Ectodermal cell (in vitro differentiated cells): Measurements from ENCODE around the gene SEC22A.

ENCODE experiments used
- H3K27ac ChIP-seq: 2 replicates; pipeline ENCODE4 v1.7.0; 2013; ENCODE audit warnings: mild to moderate bottlenecking, low read depth, low read length; ENCODE audit not compliant: insufficient read depth, poor library complexity, severe bottlenecking
- H3K27me3 ChIP-seq: 2 replicates; pipeline ENCODE4 v1.7.0; 2013; ENCODE audit warnings: mild to moderate bottlenecking, low read length; ENCODE audit not compliant: insufficient read depth, control insufficient read depth, poor library complexity, severe bottlenecking
- H3K36me3 ChIP-seq: one replicate; pipeline ENCODE4 v1.7.0; 2013; ENCODE audit warnings: low read length; ENCODE audit not compliant: control insufficient read depth, insufficient read depth
- H3K4me1 ChIP-seq: one replicate; pipeline ENCODE4 v1.7.0; 2013; ENCODE audit warnings: low read length; ENCODE audit not compliant: control insufficient read depth, insufficient read depth
- H3K4me3 ChIP-seq: 2 replicates; pipeline ENCODE4 v1.7.0; 2013; ENCODE audit warnings: low read depth, low read length, control low read depth; ENCODE audit not compliant: insufficient read depth
- H3K9me3 ChIP-seq: 2 replicates; pipeline ENCODE4 v1.7.0; 2013; ENCODE audit warnings: mild to moderate bottlenecking, low read length, moderate library complexity; ENCODE audit not compliant: control insufficient read depth
- WGBS, 2 experiments: methylation state at CpG; one replicate each; pipeline ENCODE4 v1.1.7; 2013; ENCODE audit warnings: missing lambda C conversion rate in 2 of 2; 5-methylcytosine and 5-hydroxymethylcytosine counted together

The SEC22A gene

DNA sequence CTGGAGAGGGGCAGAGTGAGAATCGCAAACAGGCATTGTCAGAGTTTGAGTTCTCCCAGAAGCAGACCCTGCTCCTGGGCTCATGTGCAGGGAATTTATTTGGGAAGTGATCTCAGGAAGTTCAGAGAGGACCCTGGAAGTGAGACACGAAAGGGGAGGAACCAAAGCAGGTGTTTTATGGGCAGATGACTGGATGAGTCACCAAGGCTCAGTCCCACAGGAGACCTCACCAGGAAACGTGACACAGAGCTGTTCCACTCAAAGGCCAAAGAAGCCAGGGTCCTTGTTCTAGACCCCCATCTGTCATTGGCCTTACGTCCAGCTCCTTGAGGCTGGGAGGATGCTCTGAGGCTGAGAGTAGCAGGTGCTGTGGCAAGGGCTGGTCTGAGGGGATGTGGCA is 43.4 kb upstream of the SEC22A start:
- Histone ChIP-seq H3K4me1 (peaks cover 26% of the 10 kb centered on the region), H3K4me3 (no peak overlapping the region), H3K9me3 (no peaks in the 10 kb centered on the region), H3K27me3 (peaks cover 4% of the 10 kb centered on the region), H3K27ac (no peak overlapping the region), H3K36me3 (no peaks in the 10 kb centered on the region)
- 92 to 94% methylated on average over 4 of the region's 4 CpGs for WGBS, 2 experiments

DNA sequence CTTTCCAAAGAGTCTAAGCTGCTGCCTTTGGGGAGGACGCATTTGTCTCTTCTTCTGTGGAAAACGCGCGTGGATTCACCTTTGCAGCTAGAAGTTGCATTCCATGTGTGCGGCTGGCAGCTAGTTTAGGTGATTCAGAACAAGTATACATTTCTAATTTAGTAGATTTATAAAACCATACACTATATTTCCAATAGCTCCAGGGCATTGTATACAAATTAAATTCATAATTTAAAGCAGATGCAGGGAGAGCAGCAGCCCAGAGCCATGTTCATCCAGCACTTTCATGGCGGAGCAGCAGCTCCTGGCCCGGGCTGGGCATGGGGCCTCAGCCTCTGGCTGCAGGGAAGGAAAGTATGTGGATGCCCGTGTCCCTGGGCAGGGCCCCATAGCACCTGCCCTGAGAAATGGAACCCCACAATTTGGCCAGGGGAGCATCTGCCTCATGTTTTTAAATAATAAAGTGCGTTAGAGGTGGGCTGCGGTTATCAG is 42.8 kb upstream of the SEC22A start:
- 94% methylated on average over 9 to 10 of the region's 10 CpGs for WGBS, 2 experiments
- no peaks in the 10 kb centered on the region for H3K9me3 ChIP-seq
- H3K4me1 ChIP-seq, result peaks cover 20% of the 10 kb centered on the region
- no peaks in the 10 kb centered on the region for H3K36me3 ChIP-seq
- no peak overlapping the region for H3K27ac ChIP-seq
- no peak overlapping the region for H3K4me3 ChIP-seq
- H3K27me3 ChIP-seq, result peaks cover 4% of the 10 kb centered on the region

DNA sequence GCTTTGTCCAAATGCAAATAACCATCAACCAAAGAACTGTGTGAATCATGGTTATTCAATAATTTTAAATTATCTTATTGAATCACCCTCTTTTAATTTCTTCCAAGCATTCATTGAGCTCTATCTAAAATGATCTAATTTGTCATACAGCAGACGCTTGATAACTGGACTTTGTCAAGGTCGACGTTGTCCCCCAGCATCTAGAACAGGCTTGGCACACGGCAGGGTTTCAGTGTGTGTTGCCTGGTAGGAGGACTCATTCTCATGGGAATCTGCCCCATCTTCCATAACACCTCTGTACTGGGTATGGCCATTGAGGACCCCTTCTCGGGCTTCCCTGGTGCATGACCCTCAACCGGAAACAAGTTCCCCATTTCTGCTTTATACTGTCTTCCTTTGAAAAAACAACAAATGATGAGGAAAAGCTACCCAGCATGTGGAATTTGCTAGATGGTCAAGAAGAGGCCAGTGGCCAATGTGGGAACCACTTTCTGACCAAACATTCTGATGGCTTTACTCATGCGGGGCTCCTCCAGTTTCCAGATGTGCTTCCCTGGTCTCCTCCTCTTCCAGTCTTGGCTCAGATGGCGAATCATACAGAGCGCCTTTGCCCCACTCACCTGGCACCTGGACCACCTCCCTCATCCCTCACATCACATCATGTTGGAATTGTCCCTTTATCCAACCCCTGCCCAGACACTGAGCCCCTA is 41.7 kb upstream of the SEC22A start:
- no peaks in the 10 kb centered on the region for H3K36me3 ChIP-seq
- H3K4me1 ChIP-seq, result peaks cover 9% of the 10 kb centered on the region
- H3K27me3 ChIP-seq, result no peaks in the 10 kb centered on the region
- H3K27ac ChIP-seq, result no peak overlapping the region
- no peak overlapping the region for H3K4me3 ChIP-seq
- 87 to 89% methylated on average over 9 of the region's 9 CpGs for WGBS, 2 experiments
- H3K9me3 ChIP-seq, result no peaks in the 10 kb centered on the region

DNA sequence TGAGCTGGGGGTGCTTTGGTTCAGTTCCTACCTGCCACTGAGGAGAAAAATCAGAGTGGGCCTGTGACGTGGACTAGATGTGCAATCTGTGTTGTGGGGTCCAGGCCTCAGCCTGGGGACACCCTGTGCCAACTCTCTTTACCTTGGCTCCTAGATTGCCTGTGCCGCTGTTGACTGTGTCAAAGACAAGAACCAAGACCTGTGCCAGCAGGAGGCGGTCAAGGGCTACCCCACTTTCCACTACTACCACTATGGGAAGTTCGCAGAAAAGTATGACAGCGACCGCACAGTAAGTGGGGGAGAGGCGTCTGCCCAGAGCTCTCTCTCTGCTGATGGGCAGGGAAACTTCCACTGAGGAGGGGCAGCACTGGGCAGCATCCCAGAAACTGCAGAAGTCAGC is 40.6 kb upstream of the SEC22A start:
- Histone ChIP-seq H3K27ac (no peak overlapping the region), H3K36me3 (no peaks in the 10 kb centered on the region), H3K27me3 (no peaks in the 10 kb centered on the region), H3K9me3 (no peaks in the 10 kb centered on the region), H3K4me3 (no peak overlapping the region), H3K4me1 (no peaks in the 10 kb centered on the region)
- 92 to 96% methylated on average over 7 of the region's 7 CpGs for WGBS, 2 experiments

DNA sequence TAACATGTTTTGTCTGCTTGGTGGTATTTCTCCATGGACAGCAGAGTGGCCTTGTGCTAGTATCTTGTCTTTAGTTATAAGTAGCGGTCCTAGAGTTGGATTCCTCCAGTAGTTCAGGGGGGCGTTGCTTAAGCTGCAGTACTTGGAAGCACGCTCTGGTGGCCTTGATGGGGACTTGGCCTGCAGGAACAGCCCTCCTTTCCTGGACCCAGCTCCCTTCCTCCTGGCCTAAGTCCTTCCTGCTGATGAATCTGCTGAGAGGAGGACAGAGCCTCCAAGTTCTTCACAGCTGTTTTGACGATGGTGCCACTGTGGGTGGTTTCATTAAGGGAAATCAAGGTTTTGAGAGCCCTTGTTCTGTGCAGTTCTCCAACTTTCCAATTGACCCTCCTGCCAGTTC is 38.6 kb upstream of the SEC22A start:
- Histone ChIP-seq H3K4me3 (no peak overlapping the region), H3K4me1 (no peaks in the 10 kb centered on the region), H3K27ac (no peak overlapping the region), H3K9me3 (no peaks in the 10 kb centered on the region), H3K36me3 (no peaks in the 10 kb centered on the region), H3K27me3 (no peaks in the 10 kb centered on the region)
- WGBS, 2 experiments, result 94 to 95% methylated on average over 4 of the region's 4 CpGs

DNA sequence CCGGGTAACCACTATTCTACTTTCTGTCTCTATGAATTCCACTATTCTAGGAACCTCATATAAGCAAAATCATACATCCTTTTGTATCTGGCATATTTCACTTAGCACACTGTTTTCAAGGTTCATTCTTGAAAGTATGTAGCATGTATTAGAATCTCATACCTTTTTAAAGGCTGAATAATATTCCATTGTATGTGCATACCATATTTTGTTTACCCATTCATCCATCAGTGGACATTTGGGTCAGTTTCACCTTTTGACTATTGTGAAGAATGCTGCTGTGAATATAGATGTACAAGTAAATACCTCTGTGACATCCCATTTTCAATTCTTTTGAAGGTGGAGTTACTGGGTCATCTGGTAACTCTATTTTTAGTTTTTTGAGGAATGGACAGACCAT is 36.6 kb upstream of the SEC22A start:
- Histone ChIP-seq H3K27ac (no peak overlapping the region), H3K36me3 (no peaks in the 10 kb centered on the region)
- 89 to 94% methylated on average over 1 of the region's 1 CpG for WGBS, 2 experiments

DNA sequence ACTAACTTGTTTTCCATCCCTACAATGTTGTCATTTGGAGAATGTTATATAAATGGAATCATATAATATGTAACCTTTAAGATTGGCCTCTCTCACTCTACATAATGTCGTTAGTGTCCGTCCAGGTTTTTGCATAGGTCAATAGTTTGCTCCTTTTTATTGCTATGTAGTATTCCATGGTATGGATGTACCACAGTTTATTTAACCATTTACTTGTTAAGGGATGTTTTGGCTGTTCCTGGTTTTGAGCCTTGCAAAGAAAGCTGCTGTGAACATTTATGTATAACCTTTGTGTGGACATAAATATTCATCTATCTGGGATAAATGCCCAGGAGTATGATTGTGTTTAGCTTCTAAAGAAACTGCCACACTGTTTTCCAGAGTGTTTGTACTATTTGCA is 34.1 kb upstream of the SEC22A start:
- H3K27me3 ChIP-seq, result no peaks in the 10 kb centered on the region
- no peaks in the 10 kb centered on the region for H3K9me3 ChIP-seq
- no peaks in the 10 kb centered on the region for H3K4me1 ChIP-seq
- WGBS, 2 experiments, result 80 to 87% methylated on average over 2 of the region's 2 CpGs
- no peaks in the 10 kb centered on the region for H3K36me3 ChIP-seq
- no peak overlapping the region for H3K27ac ChIP-seq
- H3K4me3 ChIP-seq, result no peak overlapping the region

More for the DNA sequence above, 36.6 kb upstream of the SEC22A start:
- Histone ChIP-seq H3K4me1 (no peaks in the 10 kb centered on the region), H3K27me3 (no peaks in the 10 kb centered on the region), H3K4me3 (no peak overlapping the region), H3K9me3 (no peaks in the 10 kb centered on the region)

DNA sequence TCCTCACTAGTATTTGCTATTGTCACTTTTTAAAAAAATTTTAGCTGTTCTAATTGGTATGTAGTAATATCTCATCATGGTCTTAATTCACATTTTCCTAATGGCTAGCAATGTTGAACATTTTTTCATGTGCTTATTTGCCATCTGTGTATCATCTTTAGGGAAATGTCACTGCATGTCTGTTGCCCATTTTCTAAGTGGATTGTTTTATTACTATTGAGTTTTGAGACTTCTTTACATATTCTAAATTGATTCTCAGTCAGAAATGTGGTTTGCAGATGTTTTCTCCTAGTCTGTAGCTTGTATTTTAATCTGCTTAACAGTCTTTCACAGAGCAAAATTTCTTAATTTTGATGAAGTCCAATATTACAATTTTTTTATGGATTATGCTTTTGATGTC is 33.6 kb upstream of the SEC22A start:
- Histone ChIP-seq H3K27me3 (no peaks in the 10 kb centered on the region), H3K9me3 (no peaks in the 10 kb centered on the region), H3K36me3 (no peaks in the 10 kb centered on the region)

DNA sequence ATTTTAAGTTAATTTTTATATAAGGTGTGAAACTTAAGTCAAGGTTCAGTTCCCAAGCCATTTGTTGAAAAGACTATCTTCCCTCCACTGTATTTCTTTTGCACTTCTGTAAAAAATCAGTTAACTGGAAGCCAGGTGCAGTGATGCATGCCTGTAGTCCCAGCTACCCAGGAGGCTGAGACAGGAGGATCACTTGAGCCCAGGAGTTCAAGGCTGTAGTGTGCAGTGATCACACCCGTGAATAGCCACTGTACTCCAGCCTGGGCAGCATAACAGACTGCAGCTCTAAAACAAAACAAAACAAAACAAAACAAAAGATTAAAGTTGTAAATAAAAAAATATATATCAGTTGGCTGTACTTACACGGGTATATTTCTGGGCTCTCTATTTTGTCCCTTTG is 33.1 kb upstream of the SEC22A start:
- no peaks in the 10 kb centered on the region for H3K4me1 ChIP-seq
- 95% methylated on average over 2 of the region's 2 CpGs for WGBS, 2 experiments
- H3K4me3 ChIP-seq, result no peak overlapping the region
- H3K27ac ChIP-seq, result no peak overlapping the region
- H3K27me3 ChIP-seq, result no peaks in the 10 kb centered on the region
- no peaks in the 10 kb centered on the region for H3K9me3 ChIP-seq
- no peaks in the 10 kb centered on the region for H3K36me3 ChIP-seq

More for the DNA sequence above, 33.6 kb upstream of the SEC22A start:
- Histone ChIP-seq H3K4me1 (no peaks in the 10 kb centered on the region), H3K4me3 (no peak overlapping the region), H3K27ac (no peak overlapping the region)

DNA sequence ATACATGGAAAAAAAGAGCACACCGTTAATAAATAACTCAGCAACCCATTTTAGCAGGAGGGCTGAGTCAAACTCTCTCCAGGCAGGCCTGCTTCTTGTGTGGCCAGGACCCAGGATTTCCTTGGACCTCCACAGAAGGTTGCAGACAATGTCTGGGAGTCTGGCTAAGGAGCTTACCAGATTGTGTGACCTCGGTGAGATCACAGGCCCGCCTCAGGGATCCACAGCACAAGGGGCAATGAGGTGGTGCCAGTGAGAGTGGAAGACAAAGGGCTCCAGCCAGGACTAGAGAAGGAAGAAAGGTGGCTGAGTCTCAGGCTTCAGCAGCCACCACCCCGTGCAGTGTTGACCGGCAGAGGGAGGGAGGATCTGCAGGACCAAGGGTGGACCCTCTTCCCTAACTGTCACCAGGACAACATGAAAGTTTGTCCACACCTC is 32.2 kb upstream of the SEC22A start:
- no peak overlapping the region for H3K27ac ChIP-seq
- H3K4me3 ChIP-seq, result no peak overlapping the region
- WGBS, 2 experiments, result 36 to 51% methylated on average over 5 of the region's 5 CpGs
- no peaks in the 10 kb centered on the region for H3K4me1 ChIP-seq
- H3K36me3 ChIP-seq, result no peaks in the 10 kb centered on the region
- H3K9me3 ChIP-seq, result no peaks in the 10 kb centered on the region
- no peaks in the 10 kb centered on the region for H3K27me3 ChIP-seq
